ENCODE data around the gene P4HB. TPM values are rescaled to one million over a fixed set of nuclear protein-coding genes. Genes with fewer than 3 reads are reported as not detected.

The P4HB gene
- total RNA-seq, 1 donor = 763 TPM

- H3K4me3 ChIP-seq (ENCODE audit: low read depth, low read length) = no peak overlapping the region
- no peak for DNase-seq (ENCODE audit: low read depth)
- no peak for TF ChIP-seq CTCF (IDR thresholded peaks at IDR 0.05; ENCODE audit: insufficient read depth, low read length)
These were observed 50.8 kb downstream of the P4HB start for GRCh38 chr17:81809556-81809998.

GRCh38 chr17:81808778-81809555 is 51.4 kb downstream of the P4HB start:
- TF ChIP-seq CTCF (IDR thresholded peaks at IDR 0.05; ENCODE audit: insufficient read depth, low read length) = no peak
- no peak overlapping the region for H3K4me3 ChIP-seq (ENCODE audit: low read depth, low read length)
- DNase-seq (ENCODE audit: low read depth) = no peak

GRCh38 chr17:81807839-81808238 is 52.5 kb downstream of the P4HB start:
- no peak overlapping the region for H3K4me3 ChIP-seq (ENCODE audit: low read depth, low read length)

GRCh38 chr17:81807210-81807719 is 53.1 kb downstream of the P4HB start:
- DNase-seq (ENCODE audit: low read depth) = no peak
- no peak for TF ChIP-seq CTCF (IDR thresholded peaks at IDR 0.05; ENCODE audit: insufficient read depth, low read length)
- H3K4me3 ChIP-seq (ENCODE audit: low read depth, low read length) = no peak overlapping the region

More at GRCh38 chr17:81807839-81808238, 52.5 kb downstream of the P4HB start:
- no peak for TF ChIP-seq CTCF (IDR thresholded peaks at IDR 0.05; ENCODE audit: insufficient read depth, low read length)
- DNase-seq (ENCODE audit: low read depth) = no peak

GRCh38 chr17:81806461-81807209 is 53.7 kb downstream of the P4HB start:
- H3K4me3 ChIP-seq (ENCODE audit: low read depth, low read length) = no peak overlapping the region
- no peak for TF ChIP-seq CTCF (IDR thresholded peaks at IDR 0.05; ENCODE audit: insufficient read depth, low read length)
- no peak for DNase-seq (ENCODE audit: low read depth)

- H3K4me3 ChIP-seq (ENCODE audit: low read depth, low read length) = no peak overlapping the region
- TF ChIP-seq CTCF (IDR thresholded peaks at IDR 0.05; ENCODE audit: insufficient read depth, low read length) = no peak
- no peak for DNase-seq (ENCODE audit: low read depth)
These were observed 54.5 kb downstream of the P4HB start for GRCh38 chr17:81805707-81806460.
